OCI-LY7 (cell line): Measurements from ENCODE around the gene HOXB6.

ENCODE experiments used
- CTCF ChIP-seq: fragments of 200-600 bp; sonication (generic); conservative IDR thresholded peaks from 2 replicates; pipeline ENCODE4 v1.5.1; 2014; ENCODE audit warnings: mild to moderate bottlenecking, antibody characterized with exemption, low read length, moderate library complexity, mixed read lengths
- EZH2phosphoT487 ChIP-seq: fragments of 200-600 bp; sonication (generic); IDR thresholded peaks from 2 replicates; pipeline ENCODE4 v1.6.1; 2018; ENCODE audit warnings: low read depth, borderline replicate concordance, mild to moderate bottlenecking, mixed run types, antibody characterized with exemption, low read length, moderate library complexity, mixed read lengths

- TF ChIP-seq CTCF, result no peak
- TF ChIP-seq EZH2phosphoT487, result no peak
Observed at GRCh38 chr17:48593126-48593829, 11.5 kb downstream of the HOXB6 start, which contains the start of gene HOXB5.
